D721Med (cell line): ENCODE measurements around the gene TSC22D3.
A peak's percentile ranks its signal among the peaks of the same experiment; 100 is the strongest.

Source experiments
- DNase-seq: peaks from one replicate; pipeline ENCODE4 v3.0.0; 2011; ENCODE audit warnings: low spot score; ENCODE audit not compliant: insufficient read length
- FAIRE-seq: peaks from 2 replicates; lab custom pipeline; 2011; peaks lifted over from hg19 to GRCh38; lab: Jason Lieb, UNC
- CTCF ChIP-seq: IDR thresholded peaks from 2 replicates; pipeline ENCODE4 v1.5.1; 2012; ENCODE audit warnings: mild to moderate bottlenecking, control low read depth; ENCODE audit not compliant: insufficient read depth; ENCODE audit errors: missing control alignments

Gene TSC22D3

DNA sequence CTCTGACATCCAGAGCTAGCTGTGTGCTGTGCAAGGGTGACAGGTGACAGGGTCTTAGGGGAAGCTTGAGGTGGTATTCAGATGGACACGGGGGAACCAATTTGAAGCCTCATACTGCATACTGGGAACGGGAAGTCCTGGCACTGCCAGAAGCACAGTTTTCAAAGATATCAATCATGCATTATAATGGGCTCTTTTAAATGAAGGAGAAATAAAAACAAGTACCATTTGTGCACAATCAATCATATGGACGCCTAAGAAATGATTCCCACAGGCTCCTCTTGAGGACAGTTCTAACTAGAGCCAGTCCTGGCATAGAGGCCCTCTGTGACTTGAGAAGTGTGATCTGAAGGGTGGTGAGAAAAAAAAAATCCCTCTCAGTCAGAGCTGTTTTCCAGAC is 50.9 kb downstream of the TSC22D3 start:
- DNase-seq (no peak), FAIRE-seq (no peak)
- TF ChIP-seq CTCF: no peak

- TF ChIP-seq CTCF: no peak
- DNase-seq (no peak), FAIRE-seq (no peak)
These were observed 52.1 kb downstream of the TSC22D3 start for GRCh38 chrX:107723511-107723910.

GRCh38 chrX:107721966-107722707 is 53.5 kb downstream of the TSC22D3 start:
- FAIRE-seq: no peak
- DNase-seq: no peak
- no peak for TF ChIP-seq CTCF

DNA sequence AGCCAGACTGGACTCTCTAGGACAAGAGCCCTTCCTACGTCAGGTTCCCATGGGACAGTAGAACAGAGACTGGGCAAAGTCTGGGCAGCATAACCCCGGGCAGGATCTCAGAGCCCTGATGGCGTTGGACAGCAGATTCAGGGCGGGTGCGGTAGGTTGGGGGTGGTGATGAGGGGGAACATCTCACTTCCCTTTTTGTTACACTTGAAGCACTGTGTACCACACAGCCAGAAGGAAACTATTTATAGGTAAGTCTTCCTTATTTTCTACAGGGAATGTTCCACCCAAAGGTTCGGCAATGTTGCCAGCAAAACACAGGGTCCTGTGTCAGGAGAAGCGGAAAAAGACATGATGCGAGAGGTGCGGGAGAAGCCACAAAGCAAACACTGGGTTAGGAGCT is 54.3 kb downstream of the TSC22D3 start:
- no peak for TF ChIP-seq CTCF
- FAIRE-seq (no peak), DNase-seq (no peak)

- peak; percentile 65 for TF ChIP-seq CTCF
- no peak for DNase-seq
- no peak for FAIRE-seq
These were observed 57.4 kb downstream of the TSC22D3 start for GRCh38 chrX:107718156-107718621.

DNA sequence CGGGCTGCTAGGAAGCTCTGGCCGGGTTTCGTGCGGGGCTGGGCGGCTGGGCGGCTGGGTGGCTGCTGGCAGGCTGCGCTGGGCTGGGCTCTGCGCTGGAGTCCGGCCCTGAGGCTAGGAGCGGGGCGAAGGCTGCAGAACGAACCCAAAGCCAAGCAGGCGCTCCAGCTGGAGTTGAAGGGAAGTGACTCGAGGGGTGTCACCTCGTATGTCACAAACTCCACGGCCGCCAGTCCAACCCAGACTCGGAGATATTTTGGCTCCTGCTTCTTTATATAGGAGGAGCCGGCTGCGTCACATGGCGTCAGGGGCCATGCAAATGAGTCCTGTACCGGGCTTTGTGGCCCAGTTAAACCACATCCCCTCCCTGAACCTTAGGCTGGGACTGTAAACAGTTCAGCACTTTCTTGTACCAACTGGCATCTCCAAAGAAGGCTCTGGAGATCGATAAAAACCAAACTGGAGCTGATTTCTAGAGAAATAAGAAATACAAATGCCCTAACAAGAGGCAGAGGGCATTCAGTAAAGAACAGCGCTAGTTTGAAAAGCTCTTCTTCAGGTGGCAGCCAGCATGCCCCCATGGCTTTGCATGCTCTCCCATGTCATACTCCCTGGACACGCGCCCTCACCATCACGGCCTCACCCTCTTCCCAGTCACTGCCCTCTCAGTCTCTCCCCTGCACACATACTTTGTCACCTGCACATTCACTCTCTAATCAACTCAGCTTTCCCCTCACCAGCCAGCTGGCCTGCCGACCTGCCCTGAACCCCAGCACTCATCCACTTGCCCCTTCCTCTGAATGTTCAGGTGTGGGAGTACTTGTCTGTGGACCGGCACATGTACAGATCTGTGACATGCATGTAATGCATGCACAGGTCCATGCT is 58.5 kb downstream of the TSC22D3 start:
- FAIRE-seq (no peak), DNase-seq (no peak)
- no peak for TF ChIP-seq CTCF

DNA sequence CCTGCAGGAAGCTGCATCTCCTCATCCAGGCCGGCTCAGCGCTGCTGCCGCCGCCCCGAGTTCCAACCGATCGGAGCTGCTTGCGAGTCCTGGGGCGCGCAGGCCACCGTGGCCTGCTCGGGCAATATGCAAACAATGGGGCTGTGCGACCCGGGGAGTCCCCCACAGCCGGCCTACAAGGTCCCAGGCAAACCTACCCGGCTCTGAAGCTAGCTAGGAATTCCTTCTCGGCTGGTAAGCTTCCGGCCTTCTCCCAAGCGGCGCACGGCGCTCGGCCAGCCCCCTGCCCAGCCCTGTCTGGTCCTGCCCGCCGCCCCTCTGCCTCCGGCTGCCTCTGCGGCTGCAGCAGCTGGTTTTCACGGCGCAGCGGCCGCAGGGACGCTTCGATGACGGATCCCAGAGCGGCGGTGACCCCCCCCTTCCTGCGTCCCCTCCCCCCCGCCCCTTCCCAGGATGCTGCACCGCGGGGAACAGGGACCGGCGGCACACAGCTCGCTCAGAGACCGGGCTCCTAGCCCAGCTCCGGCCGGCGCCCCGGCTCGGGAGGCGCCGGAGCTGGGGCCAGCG is 59.4 kb downstream of the TSC22D3 start:
- TF ChIP-seq CTCF: no peak
- peak; percentile 41 for DNase-seq
- FAIRE-seq: no peak
